M059J (cell line): ENCODE measurements around the gene LIM2. TPM values are rescaled to one million over a fixed set of nuclear protein-coding genes. Genes with fewer than 3 reads are reported as not detected.

ENCODE experiments used
- DNase-seq: peaks from one replicate; pipeline ENCODE4 v3.0.0-alpha.2; 2012; ENCODE audit warnings: low read depth
- total RNA-seq: library from RNA; depleted of rRNA; stranded (reverse); fragments of >200 nt; shearing (Covaris generic); gene quantifications from 2 replicates; pipeline ENCODE4 v1.2.3, GENCODE V29; 2014

Gene LIM2
- total RNA-seq, 1 experiment from 2014 or later, result not detected

DNA sequence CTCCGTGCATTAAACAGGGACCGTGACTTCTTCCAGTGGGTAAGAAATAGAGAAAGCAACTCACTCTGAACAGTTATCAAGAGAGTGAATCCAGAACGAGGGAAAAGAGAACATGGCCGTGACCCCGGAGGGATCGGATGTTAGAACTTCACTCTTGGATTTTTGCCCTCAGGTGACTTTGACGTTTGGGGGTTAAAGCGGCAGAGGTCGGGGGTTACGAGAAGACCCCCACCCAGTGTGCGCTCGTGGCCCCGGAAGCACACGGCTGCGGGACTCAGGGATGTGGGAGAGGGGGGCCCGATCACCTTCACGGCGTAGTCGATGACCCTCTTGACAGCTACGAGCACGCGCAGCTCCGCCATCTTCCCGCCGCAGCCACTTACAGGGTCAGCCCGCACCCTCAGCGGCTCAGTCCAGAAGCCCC lies 21.8 kb downstream of the LIM2 start, which contains the start of gene ETFB:
Gene ETFB (minus strand): TSS at position 424 of the 424 bp plus-strand sequence. CDS start 62 bp downstream, at position 362.
- no peak for DNase-seq

DNA sequence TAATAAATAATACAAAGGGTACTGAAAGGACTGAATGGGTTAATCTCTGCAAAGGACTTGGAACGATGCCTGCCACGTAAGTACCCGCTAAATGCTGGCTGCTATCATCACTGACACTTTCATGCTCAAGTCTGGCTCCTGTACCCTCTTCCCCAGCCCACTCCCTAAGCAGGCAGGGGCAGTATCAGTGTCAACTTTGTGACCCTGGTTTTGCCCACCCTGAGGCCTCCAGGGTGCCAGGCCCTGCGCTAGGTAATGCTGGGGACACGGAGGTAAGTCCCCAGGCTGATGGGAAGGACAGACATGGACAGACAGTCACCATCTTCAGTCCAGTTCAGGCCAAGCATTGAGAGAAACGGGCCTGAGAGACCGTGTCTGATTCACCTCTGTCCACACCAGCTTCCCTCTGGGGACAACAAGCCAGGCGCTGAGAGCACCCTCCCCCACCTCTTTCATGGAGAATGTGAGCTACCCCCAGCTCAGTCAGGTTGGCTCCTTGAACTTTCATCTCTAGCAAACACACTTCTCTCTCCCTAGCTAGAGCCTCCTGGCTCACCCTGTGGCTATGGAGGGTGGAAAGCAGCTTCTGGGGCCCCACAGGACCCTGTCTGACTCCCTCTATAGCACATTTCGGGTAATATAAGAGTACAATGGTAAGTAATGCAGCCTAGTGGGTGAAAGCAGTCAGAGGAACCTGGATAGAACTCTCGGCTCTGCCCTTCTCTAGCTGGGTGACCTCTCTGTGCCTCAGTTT lies 22.4 kb downstream of the LIM2 start:
- peak; percentile 68 for DNase-seq

- peak; percentile 74 for DNase-seq
Measured at GRCh38 chr19:51364200-51365106, 23.3 kb downstream of the LIM2 start.

- DNase-seq, result no peak
Measured at GRCh38 chr19:51361239-51361638, 26.5 kb downstream of the LIM2 start.

GRCh38 chr19:51359294-51359693 lies 28.5 kb downstream of the LIM2 start:
- peak; percentile 82 for DNase-seq

- no peak for DNase-seq
Measured at GRCh38 chr19:51357952-51358351, 29.8 kb downstream of the LIM2 start.

- no peak for DNase-seq
Measured at GRCh38 chr19:51356159-51356801, 31.5 kb downstream of the LIM2 start.

GRCh38 chr19:51354742-51355148 lies 33.0 kb downstream of the LIM2 start:
- no peak for DNase-seq

GRCh38 chr19:51354103-51354741 lies 33.6 kb downstream of the LIM2 start:
- DNase-seq, result no peak

DNA sequence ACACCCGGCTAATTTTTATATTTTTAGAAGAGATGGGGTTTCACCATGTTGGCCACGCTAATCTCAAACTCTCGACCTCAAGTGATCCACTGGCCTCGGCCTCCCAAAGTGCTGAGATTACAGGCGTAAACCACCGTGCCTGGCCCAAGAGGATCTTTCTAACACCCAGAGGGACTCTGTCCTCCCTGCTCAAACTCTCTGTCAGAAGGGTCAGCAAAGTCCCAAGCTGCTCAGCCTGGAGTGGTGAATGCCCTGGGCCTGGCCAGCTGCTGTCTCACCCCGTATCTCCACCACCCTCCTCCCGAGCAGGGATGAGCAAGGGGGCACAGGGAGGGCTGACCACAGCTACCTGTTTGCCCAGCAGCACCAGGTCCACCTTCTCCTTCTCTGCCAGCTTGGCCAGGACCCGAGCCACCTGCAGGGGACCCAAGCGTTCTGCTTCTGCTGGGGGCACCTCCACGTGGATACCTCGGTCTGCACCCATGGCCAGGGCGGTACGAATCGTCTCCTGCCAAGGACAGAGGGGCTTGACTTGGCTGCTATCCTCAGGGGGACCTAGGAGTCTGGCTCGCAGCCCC lies 34.9 kb downstream of the LIM2 start:
- DNase-seq, result no peak

GRCh38 chr19:51351266-51351990 lies 36.3 kb downstream of the LIM2 start:
- no peak for DNase-seq

GRCh38 chr19:51347209-51347928 lies 40.4 kb downstream of the LIM2 start:
- DNase-seq, result no peak

- no peak for DNase-seq
Measured at GRCh38 chr19:51346742-51347141, 41.0 kb downstream of the LIM2 start.

DNA sequence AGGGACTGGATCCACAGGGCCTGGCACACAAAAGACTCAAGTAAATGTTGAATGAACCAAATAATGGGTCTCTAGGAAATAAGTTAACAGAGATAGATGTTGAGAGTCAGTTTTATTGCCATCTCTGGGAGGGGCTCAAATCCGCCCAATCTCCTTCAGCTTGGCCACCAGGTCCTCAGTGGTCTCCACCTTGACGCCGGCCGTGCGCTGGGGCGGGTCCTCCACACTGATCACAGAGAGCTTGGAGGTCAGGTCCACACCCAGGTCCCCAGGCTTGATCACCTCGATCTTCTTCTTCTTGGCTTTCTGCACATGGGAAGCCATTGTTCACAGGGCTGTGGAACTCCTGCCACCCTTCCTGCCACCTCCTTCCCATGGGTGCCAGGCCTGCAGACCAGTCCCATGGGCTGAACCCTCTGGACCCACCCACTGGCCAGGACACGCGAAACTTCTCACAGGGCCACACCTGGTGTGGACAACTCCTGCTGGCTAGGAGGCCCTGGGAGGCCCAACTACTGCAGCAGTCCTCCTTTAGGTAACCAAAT lies 42.6 kb downstream of the LIM2 start:
- no peak for DNase-seq

DNA sequence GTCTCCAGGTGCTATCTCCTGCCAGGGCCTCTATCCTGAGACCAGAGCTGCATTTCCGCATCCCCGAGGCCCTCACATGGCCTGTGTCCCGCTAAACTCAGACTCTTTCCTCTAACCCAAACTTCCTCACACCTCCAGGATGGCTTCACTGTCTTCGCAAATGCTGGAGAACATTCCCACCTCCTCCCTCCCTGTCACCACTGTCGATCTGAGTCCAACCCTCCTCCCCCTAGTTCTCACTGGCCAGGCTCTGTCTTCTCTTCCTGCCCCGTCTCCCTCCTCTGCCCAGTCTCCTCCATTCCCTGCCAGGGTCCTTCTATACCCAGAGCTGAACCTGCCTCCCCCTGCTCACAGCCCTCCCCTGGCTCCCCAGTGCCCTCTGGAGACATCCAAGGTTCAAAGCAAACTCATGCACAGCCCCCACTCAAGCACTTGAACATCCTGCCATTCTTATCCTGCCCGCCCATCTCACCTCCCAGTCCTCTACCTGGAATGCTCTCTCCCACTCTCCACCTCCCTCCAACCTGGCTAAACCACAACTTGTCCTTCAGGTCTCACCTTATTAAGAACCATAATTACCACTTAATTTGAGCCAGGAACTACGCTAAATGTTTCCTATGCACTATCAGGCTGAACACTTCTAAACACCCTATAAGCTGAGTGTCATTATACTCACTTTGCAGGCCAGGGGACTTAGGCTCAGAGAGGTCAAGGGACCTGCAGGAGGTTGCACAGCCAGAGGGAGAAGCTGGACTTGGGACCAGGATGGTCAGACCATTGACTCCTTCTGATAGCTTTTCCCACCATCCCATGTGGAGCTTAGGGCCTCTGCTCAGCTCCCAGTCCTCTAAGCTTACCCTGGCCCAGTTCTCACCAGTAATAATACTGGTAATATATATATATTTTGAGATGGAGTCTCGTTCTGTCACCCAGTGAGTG lies 44.9 kb downstream of the LIM2 start:
- peak; percentile 11 for DNase-seq

- peak; percentile 16 for DNase-seq
Measured at GRCh38 chr19:51341976-51342580, 45.7 kb downstream of the LIM2 start, which contains the start of gene VSIG10L. TSS of gene VSIG10L (minus strand) at chr19:51342139. CDS start at chr19:51342124, 15 bp downstream.

- no peak for DNase-seq
Measured at GRCh38 chr19:51341066-51341465, 46.7 kb downstream of the LIM2 start.
